ENCODE results near the gene P2RY14.

DNA sequence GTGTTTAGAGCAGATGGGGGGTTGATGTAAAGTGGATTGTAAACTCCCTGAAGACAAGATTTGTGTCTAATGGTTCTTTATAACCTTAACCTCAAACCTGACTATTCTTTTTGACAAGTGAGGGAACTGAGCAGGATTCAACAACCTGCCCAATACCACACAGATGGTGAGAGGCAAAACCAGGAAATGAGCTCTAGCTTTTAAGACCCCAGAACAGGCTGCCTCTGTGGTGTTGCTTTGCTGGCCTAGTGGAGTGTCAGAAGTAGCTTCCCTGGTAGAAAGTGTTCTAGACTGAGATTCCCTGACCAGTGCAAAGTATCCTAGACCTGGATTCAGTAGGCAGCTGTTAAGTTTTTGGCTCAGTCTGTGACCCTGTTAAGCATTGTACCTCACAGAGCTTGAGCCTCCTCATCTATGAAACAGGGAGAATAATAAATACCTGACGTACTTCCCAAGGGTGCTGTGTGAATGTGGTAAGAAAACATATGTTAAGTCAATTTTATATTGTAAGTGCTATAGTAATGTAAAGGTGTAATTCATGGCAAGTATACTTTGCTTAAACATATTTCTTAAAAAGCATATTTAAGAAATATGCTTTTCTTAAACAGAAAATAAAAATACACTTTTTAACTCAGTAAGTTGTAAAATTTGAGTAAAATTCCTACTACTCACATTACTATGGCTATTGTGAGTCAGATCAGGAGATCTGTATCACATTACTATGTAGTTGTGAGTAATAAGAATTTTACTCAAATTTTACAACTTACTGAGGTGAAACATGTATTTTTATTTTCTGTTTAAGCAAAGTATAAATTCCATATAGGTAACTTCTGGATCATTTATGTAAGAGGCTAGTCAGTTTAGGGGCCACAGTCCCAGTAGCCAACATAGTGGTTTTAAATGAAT lies 29.5 kb upstream of the P2RY14 start:
- TF ChIP-seq LARP7 (IDR thresholded peaks at IDR 0.05) (no peak), CBX5 (IDR thresholded peaks at IDR 0.05; ENCODE audit: low read depth) (no peak), POLR2A (IDR thresholded peaks at IDR 0.05; ENCODE audit: low read depth, low read length) (no peak), BRCA1 (IDR thresholded peaks at IDR 0.05; ENCODE audit: low read depth, low read length) (no peak), MYC (IDR thresholded peaks at IDR 0.05; ENCODE audit: insufficient read depth, insufficient read length, insufficient replicate concordance, low read length, severe bottlenecking) (no peak), FOXK2 (IDR thresholded peaks at IDR 0.05) (no peak), ZNF207 (IDR thresholded peaks at IDR 0.05; ENCODE audit: borderline replicate concordance) (no peak), CHD4 (IDR thresholded peaks at IDR 0.05) (no peak), POLR2AphosphoS5 (IDR thresholded peaks at IDR 0.05; ENCODE audit: low read length) (no peak), BCL11A (IDR thresholded peaks at IDR 0.05; ENCODE audit: low read depth, low read length) (no peak), KDM1A (IDR thresholded peaks at IDR 0.05; ENCODE audit: borderline replicate concordance) (no peak)
- TF ChIP-seq, protein P1, sequence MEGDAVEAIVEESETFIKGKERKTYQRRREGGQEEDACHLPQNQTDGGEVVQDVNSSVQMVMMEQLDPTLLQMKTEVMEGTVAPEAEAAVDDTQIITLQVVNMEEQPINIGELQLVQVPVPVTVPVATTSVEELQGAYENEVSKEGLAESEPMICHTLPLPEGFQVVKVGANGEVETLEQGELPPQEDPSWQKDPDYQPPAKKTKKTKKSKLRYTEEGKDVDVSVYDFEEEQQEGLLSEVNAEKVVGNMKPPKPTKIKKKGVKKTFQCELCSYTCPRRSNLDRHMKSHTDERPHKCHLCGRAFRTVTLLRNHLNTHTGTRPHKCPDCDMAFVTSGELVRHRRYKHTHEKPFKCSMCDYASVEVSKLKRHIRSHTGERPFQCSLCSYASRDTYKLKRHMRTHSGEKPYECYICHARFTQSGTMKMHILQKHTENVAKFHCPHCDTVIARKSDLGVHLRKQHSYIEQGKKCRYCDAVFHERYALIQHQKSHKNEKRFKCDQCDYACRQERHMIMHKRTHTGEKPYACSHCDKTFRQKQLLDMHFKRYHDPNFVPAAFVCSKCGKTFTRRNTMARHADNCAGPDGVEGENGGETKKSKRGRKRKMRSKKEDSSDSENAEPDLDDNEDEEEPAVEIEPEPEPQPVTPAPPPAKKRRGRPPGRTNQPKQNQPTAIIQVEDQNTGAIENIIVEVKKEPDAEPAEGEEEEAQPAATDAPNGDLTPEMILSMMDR (IDR thresholded peaks at IDR 0.05 in 2 of 3, conservative IDR thresholded peaks at IDR 0.05 in 1 of 3; ENCODE audit: control insufficient read depth in 2 of 3, extremely low read depth in 1 of 3, insufficient read depth in 1 of 3, low read depth in 3 of 3, low read length in 3 of 3): no peak
- TF ChIP-seq, protein P2, sequence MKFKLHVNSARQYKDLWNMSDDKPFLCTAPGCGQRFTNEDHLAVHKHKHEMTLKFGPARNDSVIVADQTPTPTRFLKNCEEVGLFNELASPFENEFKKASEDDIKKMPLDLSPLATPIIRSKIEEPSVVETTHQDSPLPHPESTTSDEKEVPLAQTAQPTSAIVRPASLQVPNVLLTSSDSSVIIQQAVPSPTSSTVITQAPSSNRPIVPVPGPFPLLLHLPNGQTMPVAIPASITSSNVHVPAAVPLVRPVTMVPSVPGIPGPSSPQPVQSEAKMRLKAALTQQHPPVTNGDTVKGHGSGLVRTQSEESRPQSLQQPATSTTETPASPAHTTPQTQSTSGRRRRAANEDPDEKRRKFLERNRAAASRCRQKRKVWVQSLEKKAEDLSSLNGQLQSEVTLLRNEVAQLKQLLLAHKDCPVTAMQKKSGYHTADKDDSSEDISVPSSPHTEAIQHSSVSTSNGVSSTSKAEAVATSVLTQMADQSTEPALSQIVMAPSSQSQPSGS (IDR thresholded peaks at IDR 0.05; ENCODE audit: low read length): no peak

Measured in GM12878 (cell line).